Hair follicle dermal papilla cell (primary cell): Measurements from ENCODE around the gene SAMD4B. TPM values are rescaled to one million over a fixed set of nuclear protein-coding genes. Genes with fewer than 3 reads are reported as not detected.

Experiments used
- small RNA-seq: library from RNA; depleted of rRNA; stranded (forward); fragments of <200 nt; gene quantifications from one replicate; pipeline ENCODE3, GENCODE V24; 2012
- total RNA-seq: library from RNA; depleted of rRNA; stranded (reverse); fragments of >200 nt; gene quantifications from 2 replicates; pipeline ENCODE4 v1.2.3, GENCODE V29; 2012

SAMD4B gene
- total RNA-seq, result 109 and 110 TPM in 2 replicates

GRCh38 chr19:39341719-39342604 lies at the start of gene SAMD4B:
SAMD4B (plus strand) TSS chr19:39342421; CDS start chr19:39356894, 14,473 bp downstream.

GRCh38 chr19:39296055-39296645 lies 46.1 kb upstream of the SAMD4B start, which contains the start of gene IFNL1:
IFNL1 (plus strand) TSS chr19:39296407; CDS start chr19:39296422, 15 bp downstream.

GRCh38 chr19:39390751-39391437 lies 48.7 kb downstream of the SAMD4B start, which contains the start of the genes MED29 and PAF1:
MED29 (plus strand) TSS chr19:39391378; CDS start chr19:39391423, 45 bp downstream.
PAF1 (minus strand) TSS chr19:39391106; CDS start chr19:39390864, 242 bp downstream.

GRCh38 chr19:39406656-39407409 lies 64.6 kb downstream of the SAMD4B start, which contains the start of gene ZFP36:
ZFP36 (plus strand) TSS chr19:39406847; CDS start chr19:39406905, 58 bp downstream.

GRCh38 chr19:39412100-39412866 lies 70.1 kb downstream of the SAMD4B start, which contains the start of gene PLEKHG2:
PLEKHG2 (plus strand) TSS chr19:39412669; CDS start chr19:39414087, 1,418 bp downstream.

Small RNAs within 50 kb of the gene (small RNA-seq; reads per million reads assigned to genes)
- gene AC011445.2 (2.0 reads per million, percentile 47 among the genes with 10 or more reads in this experiment), gene MIR4530 (not detected), gene RN7SL566P (not detected)

Other genes with a start within 250 kb of the SAMD4B start
- gene PAK4, start 216.6 kb upstream of the SAMD4B start, total RNA-seq, result 8.1 and 14.9 TPM in 2 replicates
- gene NCCRP1, start 145.5 kb upstream of the SAMD4B start, total RNA-seq, result not detected in 2 replicates
- gene SYCN, start 138.2 kb upstream of the SAMD4B start, total RNA-seq, result not detected in 2 replicates
- not detected in 2 replicates for gene IFNL3, start 97.4 kb upstream of the SAMD4B start, total RNA-seq
- not detected in 2 replicates for gene IFNL4, start 93.6 kb upstream of the SAMD4B start, total RNA-seq
- gene IFNL2, start 74.0 kb upstream of the SAMD4B start, total RNA-seq, result not detected in 2 replicates
- gene IFNL1, start 46.0 kb upstream of the SAMD4B start, total RNA-seq, result not detected in 2 replicates
- 0.24 and 0.32 TPM in 2 replicates for gene LRFN1, start 21.6 kb upstream of the SAMD4B start, total RNA-seq
- 3.7 and 8.4 TPM in 2 replicates for gene GMFG, start 6.4 kb upstream of the SAMD4B start, total RNA-seq
- gene PAF1, start 48.7 kb downstream of the SAMD4B start, total RNA-seq, result 32.9 and 35.5 TPM in 2 replicates
- 31.2 and 32.2 TPM in 2 replicates for gene MED29, start 49.0 kb downstream of the SAMD4B start, total RNA-seq
- gene ZFP36, start 64.4 kb downstream of the SAMD4B start, total RNA-seq, result 18.9 and 19.0 TPM in 2 replicates
- 41.0 and 41.9 TPM in 2 replicates for gene PLEKHG2, start 70.2 kb downstream of the SAMD4B start, total RNA-seq
- gene RPS16, start 93.5 kb downstream of the SAMD4B start, total RNA-seq, result 213 and 236 TPM in 2 replicates
- gene SUPT5H, start 103.2 kb downstream of the SAMD4B start, total RNA-seq, result 87.7 and 93.9 TPM in 2 replicates
- gene TIMM50, start 138.4 kb downstream of the SAMD4B start, total RNA-seq, result 32.9 and 33.4 TPM in 2 replicates
- gene DLL3, start 156.5 kb downstream of the SAMD4B start, total RNA-seq, result not detected in 2 replicates
- gene SELENOV, start 172.7 kb downstream of the SAMD4B start, total RNA-seq, result not detected in 2 replicates
- gene EID2B, start 190.4 kb downstream of the SAMD4B start, total RNA-seq, result 3.7 and 4.4 TPM in 2 replicates
- gene EID2, start 197.7 kb downstream of the SAMD4B start, total RNA-seq, result 9.0 and 9.2 TPM in 2 replicates